Astrocyte of the cerebellum (primary cell): ENCODE results near the gene SEMA5B.

ENCODE experiments used
- DNase-seq: peaks from one replicate; pipeline ENCODE4 v3.0.0-alpha.2; 2011; ENCODE audit warnings: low read depth
- H3K4me3 ChIP-seq: 2 replicates; pipeline ENCODE4 v1.5.1; 2011; ENCODE audit warnings: mild to moderate bottlenecking, low read depth, low read length, moderate library complexity
- CTCF ChIP-seq: IDR thresholded peaks from 2 replicates; pipeline ENCODE4 v1.5.1; 2012; ENCODE audit warnings: low read length, low read depth, moderate library complexity, mild to moderate bottlenecking; ENCODE audit errors: missing control alignments
- in situ Hi-C: cut with HindIII; loops from 2 replicates; pipeline ENCODE4 v1.10.0; 2017; ENCODE audit warnings: low sequenced_read_pairs

SEMA5B gene

DNA sequence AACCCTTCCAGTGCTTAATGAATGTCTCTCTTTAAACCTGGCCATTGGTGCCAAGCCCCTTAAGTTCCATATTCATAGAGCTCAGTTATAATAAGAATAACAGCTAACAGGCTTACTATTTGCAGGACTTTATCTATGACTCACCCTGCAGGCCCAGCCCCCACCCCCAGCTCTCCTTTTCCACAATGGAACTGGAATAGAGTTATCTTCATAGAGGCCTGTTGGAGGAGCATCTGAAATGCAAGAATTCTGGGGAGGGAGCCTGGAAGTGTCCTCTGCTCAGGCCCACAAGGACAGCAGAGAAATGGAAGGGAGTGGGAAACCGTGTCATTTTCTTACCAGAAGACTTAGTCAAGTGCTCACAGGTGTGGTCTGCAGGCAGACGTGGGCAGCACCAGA, 52.8 kb downstream of the SEMA5B start:
- DNase-seq, result no peak
- no peak for TF ChIP-seq CTCF
- in situ Hi-C loops, result no loop called here
- H3K4me3 ChIP-seq, result no peak overlapping the region

DNA sequence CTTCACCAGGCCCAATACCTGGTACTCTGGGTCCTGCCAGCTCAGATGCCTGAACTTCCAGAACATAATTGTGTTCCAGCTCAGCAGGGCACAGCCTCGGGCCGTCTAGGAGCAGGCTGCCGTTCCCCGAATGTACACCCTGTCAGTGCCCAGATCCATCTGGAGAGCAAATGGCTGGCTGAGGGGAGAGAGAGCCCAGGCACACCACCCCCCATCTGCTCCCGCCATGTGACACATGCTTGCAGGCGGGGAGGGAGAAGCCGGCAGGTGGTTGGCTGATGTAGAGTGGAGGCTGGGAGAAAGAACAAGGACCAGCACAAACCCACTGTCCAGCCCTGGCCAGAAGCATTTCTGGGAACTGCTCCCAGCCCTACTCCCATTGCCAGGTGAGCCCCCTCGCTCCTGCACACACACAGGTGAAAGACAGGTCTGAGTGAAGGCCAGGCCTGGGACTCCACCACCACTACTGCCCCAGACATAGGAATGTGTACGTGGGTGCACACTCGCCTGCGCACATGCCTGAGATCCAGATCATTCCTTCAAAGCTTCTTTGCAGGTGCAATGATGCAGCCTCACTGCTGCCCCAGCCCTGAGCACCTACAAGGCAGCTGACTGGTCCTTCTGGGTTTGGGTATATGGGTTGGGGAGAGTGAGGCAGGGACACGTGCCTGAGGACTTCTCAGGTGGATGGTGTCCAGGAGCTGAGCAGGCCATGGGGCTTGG, 53.5 kb downstream of the SEMA5B start:
- DNase-seq, result no peak
- in situ Hi-C loops, result no loop called here
- H3K4me3 ChIP-seq, result no peak overlapping the region
- TF ChIP-seq CTCF, result no peak

DNA sequence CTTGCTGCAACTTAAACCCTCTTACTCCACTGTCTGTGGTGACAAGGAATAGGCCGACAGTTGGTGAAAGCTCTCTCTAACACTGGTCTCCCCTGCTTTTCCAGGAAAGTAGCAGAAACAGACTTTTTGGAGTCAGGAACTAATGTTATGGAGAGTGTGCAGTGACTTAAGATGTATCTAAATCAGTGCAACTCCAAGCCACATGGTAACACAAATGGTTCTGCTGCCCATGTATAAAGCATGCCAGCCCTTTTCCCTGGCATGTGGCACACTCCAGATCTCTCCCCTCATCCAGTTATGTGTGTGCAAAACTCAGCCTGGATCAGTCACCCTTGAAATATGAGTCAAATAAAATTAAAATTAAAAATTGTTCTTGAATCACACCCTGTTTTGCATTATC, 55.4 kb downstream of the SEMA5B start:
- H3K4me3 ChIP-seq, result no peak overlapping the region
- in situ Hi-C loops, result no loop called here
- DNase-seq, result no peak
- no peak for TF ChIP-seq CTCF

GRCh38 chr3:122969585-122970469, 57.7 kb downstream of the SEMA5B start:
- peak; percentile 55 for DNase-seq
- in situ Hi-C loops, result no loop called here
- no peak for TF ChIP-seq CTCF
- no peak overlapping the region for H3K4me3 ChIP-seq

- TF ChIP-seq CTCF, result no peak
- no peak for DNase-seq
- in situ Hi-C loops, result no loop called here
- no peak overlapping the region for H3K4me3 ChIP-seq
Observed at GRCh38 chr3:122967765-122968164, 59.8 kb downstream of the SEMA5B start.

DNA sequence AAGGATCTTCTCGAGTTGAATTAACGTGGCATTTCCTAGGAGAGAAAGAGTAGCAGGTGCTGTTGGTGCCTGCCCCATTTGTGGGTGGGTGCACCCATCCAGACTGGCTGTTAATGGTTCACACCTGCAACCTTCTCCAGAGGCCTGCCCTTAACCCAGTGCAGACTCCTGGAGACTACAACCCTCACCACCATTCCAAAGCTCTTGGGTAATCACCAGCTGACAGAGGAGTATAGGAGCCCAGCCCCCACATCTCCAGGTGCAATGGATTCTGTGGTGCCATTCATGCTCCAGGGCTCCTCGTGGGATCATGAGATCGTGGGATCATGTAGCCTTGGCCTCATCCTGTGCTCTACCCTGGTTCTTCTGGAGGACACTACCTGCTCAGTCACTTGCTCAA, 60.2 kb downstream of the SEMA5B start:
- H3K4me3 ChIP-seq, result no peak overlapping the region
- TF ChIP-seq CTCF, result no peak

More for the DNA sequence above, 60.2 kb downstream of the SEMA5B start:
- in situ Hi-C loops, result no loop called here
- no peak for DNase-seq
